ENCODE data around the gene PDE4D. TPM values are rescaled to one million over a fixed set of nuclear protein-coding genes. Genes with fewer than 3 reads are reported as not detected.
"Not testable (repeated sequence)": the region's sequence is repeated elsewhere in the genome, so short reads cannot be mapped to it uniquely, and the experiment has no call there.

Gene PDE4D
- total and polyA plus RNA-seq, 3 experiments from 2014 or later, result 5.6 to 18.3 (median 17.7) TPM

DNA sequence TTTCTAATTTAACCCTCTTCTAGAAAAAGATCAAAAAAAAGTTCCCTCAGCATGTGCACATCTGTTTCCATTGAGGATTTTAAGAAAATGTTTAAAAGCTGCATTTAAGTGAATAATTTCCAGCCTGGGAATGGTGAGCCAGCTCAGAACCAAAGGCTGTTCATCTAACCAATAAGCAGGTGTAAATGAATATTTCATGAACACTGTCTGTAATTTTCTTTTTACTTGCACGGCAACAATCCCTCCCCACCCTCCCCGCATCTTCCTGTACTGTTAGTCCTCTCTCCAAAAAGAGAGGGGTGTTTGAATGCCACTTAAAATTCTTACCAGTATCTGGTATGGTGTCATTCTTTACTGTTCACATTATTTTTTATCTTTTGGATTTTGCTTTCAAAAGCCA is 425.6 kb downstream of the PDE4D start:
- POLR2A ChIA-PET, result no interaction called here
- H3K4me3 Mint-ChIP-seq, result no peak overlapping the region
- no peaks in the 10 kb centered on the region for H3K36me3 Mint-ChIP-seq
- CTCF ChIA-PET, result no interaction called here
- DNase-seq, result no peak
- Histone ChIP-seq H3K4me3 (ENCODE audit: low read length) (no peak overlapping the region), H3K27ac (ENCODE audit: low read depth, low read length) (no peak overlapping the region), H3K36me3 (ENCODE audit: insufficient read depth, low read length) (no peaks in the 10 kb centered on the region), H3K9me3 (ENCODE audit: low read length) (no peaks in the 10 kb centered on the region), H3K4me1 (ENCODE audit: insufficient read depth, low read length) (no peaks in the 10 kb centered on the region), H3K27me3 (ENCODE audit: insufficient read depth, low read length, poor library complexity, severe bottlenecking) (no peaks in the 10 kb centered on the region)
- no peak overlapping the region for H3K27ac Mint-ChIP-seq
- H3K27me3 Mint-ChIP-seq, result no peaks in the 10 kb centered on the region
- H3K4me1 Mint-ChIP-seq, result no peaks in the 10 kb centered on the region
- peaks cover 0 to 2% (median 0%) of the 10 kb centered on the region in 5 donors for H3K9me3 Mint-ChIP-seq

- no peak for DNase-seq
- no peaks in the 10 kb centered on the region for H3K27me3 Mint-ChIP-seq
- H3K4me3 Mint-ChIP-seq, result no peak overlapping the region
- ChIA-PET POLR2A (no interaction called here), CTCF (no interaction called here)
- no peaks in the 10 kb centered on the region for H3K36me3 Mint-ChIP-seq
- H3K36me3 ChIP-seq (ENCODE audit: insufficient read depth, low read length), result no peaks in the 10 kb centered on the region
- H3K4me1 Mint-ChIP-seq, result no peaks in the 10 kb centered on the region
- H3K9me3 Mint-ChIP-seq, result peaks cover 0 to 2% (median 0%) of the 10 kb centered on the region in 5 donors
- no peaks in the 10 kb centered on the region for H3K4me1 ChIP-seq (ENCODE audit: insufficient read depth, low read length)
- no peak overlapping the region for H3K4me3 ChIP-seq (ENCODE audit: low read length)
- no peaks in the 10 kb centered on the region for H3K27me3 ChIP-seq (ENCODE audit: insufficient read depth, low read length, poor library complexity, severe bottlenecking)
- no peak overlapping the region for H3K27ac Mint-ChIP-seq
- no peaks in the 10 kb centered on the region for H3K9me3 ChIP-seq (ENCODE audit: low read length)
- no peak overlapping the region for H3K27ac ChIP-seq (ENCODE audit: low read depth, low read length)
Measured at GRCh38 chr5:59466271-59466670, 427.3 kb downstream of the PDE4D start.

- H3K36me3 Mint-ChIP-seq, result no peaks in the 10 kb centered on the region
- ChIA-PET CTCF (no interaction called here), POLR2A (no interaction called here)
- no peak for DNase-seq
- no peaks in the 10 kb centered on the region for H3K4me1 Mint-ChIP-seq
- H3K4me3 Mint-ChIP-seq, result peak overlapping the region in 1 of 7 donors; percentile 0
- no peaks in the 10 kb centered on the region for H3K27me3 Mint-ChIP-seq
- Histone ChIP-seq H3K27me3 (ENCODE audit: insufficient read depth, low read length, poor library complexity, severe bottlenecking) (no peaks in the 10 kb centered on the region), H3K27ac (ENCODE audit: low read depth, low read length) (no peak overlapping the region), H3K36me3 (ENCODE audit: insufficient read depth, low read length) (no peaks in the 10 kb centered on the region), H3K9me3 (ENCODE audit: low read length) (no peaks in the 10 kb centered on the region), H3K4me1 (ENCODE audit: insufficient read depth, low read length) (no peaks in the 10 kb centered on the region), H3K4me3 (ENCODE audit: low read length) (no peak overlapping the region)
- peaks cover 0 to 2% (median 0%) of the 10 kb centered on the region in 5 donors for H3K9me3 Mint-ChIP-seq
- H3K27ac Mint-ChIP-seq, result no peak overlapping the region
Measured at GRCh38 chr5:59464969-59465368, 428.6 kb downstream of the PDE4D start.

DNA sequence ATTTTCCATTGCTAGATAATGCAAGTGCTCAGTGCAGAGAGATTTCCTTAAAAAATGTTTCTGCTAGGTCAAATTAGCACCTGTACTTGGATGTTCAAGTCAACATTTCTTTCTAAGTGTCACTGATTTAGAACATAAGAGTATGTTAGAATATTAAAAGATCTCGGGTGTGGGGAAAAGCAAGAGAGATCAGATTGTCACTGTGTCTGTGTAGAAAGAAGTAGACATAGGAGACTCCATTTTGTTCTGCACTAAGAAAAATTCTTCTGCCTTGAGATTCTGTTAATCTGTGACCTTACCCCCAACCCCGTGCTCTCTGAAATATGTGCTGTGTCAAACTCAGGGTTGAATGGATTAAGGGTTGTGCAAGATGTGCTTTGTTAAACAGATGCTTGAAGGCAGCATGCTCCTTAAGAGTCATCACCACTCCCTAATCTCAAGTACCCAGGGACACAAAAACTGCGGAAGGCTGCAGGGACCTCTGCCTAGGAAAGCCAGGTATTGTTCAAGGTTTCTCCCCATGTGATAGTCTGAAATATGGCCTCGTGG is 429.8 kb downstream of the PDE4D start:
- H3K9me3 Mint-ChIP-seq; H3K4me3 ChIP-seq (ENCODE audit: low read length); H3K4me3 Mint-ChIP-seq; CTCF ChIA-PET; H3K36me3 Mint-ChIP-seq; DNase-seq; H3K4me1 ChIP-seq (ENCODE audit: insufficient read depth, low read length); POLR2A ChIA-PET; H3K27ac Mint-ChIP-seq; H3K27me3 Mint-ChIP-seq; H3K4me1 Mint-ChIP-seq; H3K36me3 ChIP-seq (ENCODE audit: insufficient read depth, low read length); H3K27ac ChIP-seq (ENCODE audit: low read depth, low read length); H3K9me3 ChIP-seq (ENCODE audit: low read length); H3K27me3 ChIP-seq (ENCODE audit: insufficient read depth, low read length, poor library complexity, severe bottlenecking): not testable (repeated sequence)

GRCh38 chr5:59462956-59463355 is 430.6 kb downstream of the PDE4D start:
- Histone ChIP-seq H3K27ac (ENCODE audit: low read depth, low read length) (no peak overlapping the region), H3K36me3 (ENCODE audit: insufficient read depth, low read length) (no peaks in the 10 kb centered on the region), H3K27me3 (ENCODE audit: insufficient read depth, low read length, poor library complexity, severe bottlenecking) (no peaks in the 10 kb centered on the region), H3K9me3 (ENCODE audit: low read length) (no peaks in the 10 kb centered on the region), H3K4me1 (ENCODE audit: insufficient read depth, low read length) (no peaks in the 10 kb centered on the region), H3K4me3 (ENCODE audit: low read length) (no peak overlapping the region)
- H3K4me1 Mint-ChIP-seq, result no peaks in the 10 kb centered on the region
- peaks cover 0 to 2% (median 0%) of the 10 kb centered on the region in 5 donors for H3K9me3 Mint-ChIP-seq
- H3K4me3 Mint-ChIP-seq, result no peak overlapping the region
- H3K27me3 Mint-ChIP-seq, result no peaks in the 10 kb centered on the region
- no peak overlapping the region for H3K27ac Mint-ChIP-seq
- no peaks in the 10 kb centered on the region for H3K36me3 Mint-ChIP-seq
- DNase-seq, result no peak
- ChIA-PET POLR2A (no interaction called here), CTCF (no interaction called here)

DNA sequence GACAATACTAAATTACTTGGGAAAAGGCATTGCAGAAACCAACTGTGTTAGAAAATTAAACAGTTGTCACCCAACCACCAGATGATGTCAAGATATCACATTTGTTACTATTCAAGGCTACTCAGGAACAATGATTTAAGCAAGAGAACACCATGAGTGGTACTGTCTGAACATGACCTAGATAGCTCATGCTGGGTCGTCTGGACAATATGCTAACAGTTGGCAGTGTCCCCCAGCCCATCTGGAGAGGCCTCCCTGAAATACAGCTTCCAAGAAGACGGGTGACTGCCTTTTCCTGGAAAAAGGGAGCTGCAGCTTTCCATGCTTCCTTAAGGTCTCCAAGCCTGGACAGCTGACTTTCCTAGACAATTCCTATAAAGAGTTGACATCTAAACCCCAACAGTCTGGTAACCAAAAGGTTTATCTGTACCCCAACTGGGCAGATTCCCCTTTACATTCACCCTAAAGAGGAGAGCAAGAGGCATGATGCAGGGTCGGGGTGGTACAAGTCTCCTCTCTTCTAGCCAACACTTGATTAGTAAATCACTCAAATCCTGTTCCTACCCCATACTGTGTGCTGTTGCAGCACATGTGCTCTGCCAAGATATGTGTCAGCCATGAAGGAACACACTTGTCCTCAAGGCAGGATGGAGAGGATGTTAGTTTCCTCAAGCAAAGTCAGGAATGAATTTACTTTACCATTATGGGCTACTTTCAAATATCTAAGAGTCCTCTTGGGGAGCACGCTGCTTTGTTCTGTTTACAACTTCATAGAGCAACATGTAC is 433.0 kb downstream of the PDE4D start:
- Histone ChIP-seq H3K4me1 (ENCODE audit: insufficient read depth, low read length) (no peaks in the 10 kb centered on the region), H3K4me3 (ENCODE audit: low read length) (no peak overlapping the region), H3K36me3 (ENCODE audit: insufficient read depth, low read length) (no peaks in the 10 kb centered on the region), H3K9me3 (ENCODE audit: low read length) (no peaks in the 10 kb centered on the region), H3K27ac (ENCODE audit: low read depth, low read length) (no peak overlapping the region), H3K27me3 (ENCODE audit: insufficient read depth, low read length, poor library complexity, severe bottlenecking) (no peaks in the 10 kb centered on the region)
- Mint-ChIP-seq H3K4me3 (no peak overlapping the region), H3K4me1 (no peaks in the 10 kb centered on the region), H3K27me3 (no peaks in the 10 kb centered on the region), H3K36me3 (peaks cover 0 to 9% (median 0%) of the 10 kb centered on the region in 3 donors), H3K9me3 (peaks cover 0 to 2% (median 0%) of the 10 kb centered on the region in 5 donors), H3K27ac (no peak overlapping the region)
- CTCF ChIA-PET, result no interaction called here
- POLR2A ChIA-PET, result no interaction called here
- no peak for DNase-seq

- Mint-ChIP-seq H3K9me3 (peaks cover 0 to 6% (median 3%) of the 10 kb centered on the region in 5 donors), H3K27me3 (no peaks in the 10 kb centered on the region), H3K27ac (no peak overlapping the region), H3K4me1 (no peaks in the 10 kb centered on the region), H3K36me3 (peaks cover 0 to 9% (median 0%) of the 10 kb centered on the region in 3 donors), H3K4me3 (no peak overlapping the region)
- POLR2A ChIA-PET, result no interaction called here
- Histone ChIP-seq H3K36me3 (ENCODE audit: insufficient read depth, low read length) (no peaks in the 10 kb centered on the region), H3K4me1 (ENCODE audit: insufficient read depth, low read length) (no peaks in the 10 kb centered on the region), H3K27me3 (ENCODE audit: insufficient read depth, low read length, poor library complexity, severe bottlenecking) (no peaks in the 10 kb centered on the region), H3K9me3 (ENCODE audit: low read length) (no peaks in the 10 kb centered on the region), H3K27ac (ENCODE audit: low read depth, low read length) (no peak overlapping the region), H3K4me3 (ENCODE audit: low read length) (no peak overlapping the region)
- no peak for DNase-seq
- CTCF ChIA-PET, result no interaction called here
Measured at GRCh38 chr5:59458966-59459729, 434.4 kb downstream of the PDE4D start.

DNA sequence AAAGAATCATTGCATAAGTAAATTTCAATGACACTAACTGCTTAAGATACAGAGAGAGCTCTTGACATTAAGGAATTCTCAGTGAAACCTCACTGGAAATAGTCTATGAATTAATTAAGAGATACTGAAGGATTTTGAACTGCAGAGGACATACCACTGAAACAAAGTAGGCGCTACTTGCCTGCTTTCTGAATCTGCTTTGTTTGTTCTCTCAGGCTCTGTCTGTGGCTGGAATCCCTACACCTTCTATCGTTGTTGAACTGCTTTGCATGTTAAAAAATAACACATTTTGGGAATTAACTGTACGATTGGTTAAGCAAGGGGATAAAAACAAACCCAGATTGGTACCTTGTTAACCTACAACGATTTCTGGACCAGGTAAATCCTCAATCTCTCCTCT is 435.2 kb downstream of the PDE4D start:
- Histone ChIP-seq H3K9me3 (ENCODE audit: low read length) (no peaks in the 10 kb centered on the region), H3K27ac (ENCODE audit: low read depth, low read length) (no peak overlapping the region), H3K27me3 (ENCODE audit: insufficient read depth, low read length, poor library complexity, severe bottlenecking) (no peaks in the 10 kb centered on the region), H3K4me1 (ENCODE audit: insufficient read depth, low read length) (no peaks in the 10 kb centered on the region), H3K36me3 (ENCODE audit: insufficient read depth, low read length) (no peaks in the 10 kb centered on the region), H3K4me3 (ENCODE audit: low read length) (no peak overlapping the region)
- H3K9me3 Mint-ChIP-seq, result peaks cover 0 to 6% (median 3%) of the 10 kb centered on the region in 5 donors
- no peak overlapping the region for H3K4me3 Mint-ChIP-seq
- ChIA-PET POLR2A (no interaction called here), CTCF (no interaction called here)
- no peak for DNase-seq
- H3K27me3 Mint-ChIP-seq, result no peaks in the 10 kb centered on the region
- no peaks in the 10 kb centered on the region for H3K4me1 Mint-ChIP-seq
- H3K27ac Mint-ChIP-seq, result no peak overlapping the region
- peaks cover 0 to 9% (median 0%) of the 10 kb centered on the region in 3 donors for H3K36me3 Mint-ChIP-seq
